Fibroblast of skin of left biceps (primary cell): ENCODE data around the gene SUN5.
"Not testable (repeated sequence)": the region's sequence is repeated elsewhere in the genome, so short reads cannot be mapped to it uniquely, and the experiment has no call there.

Experiments
- DNase-seq, 2 experiments: peaks; one replicate each; pipeline ENCODE4 v3.0.0-alpha.2; 2013; ENCODE audit warnings: low read depth in 2 of 2

Gene SUN5

DNA sequence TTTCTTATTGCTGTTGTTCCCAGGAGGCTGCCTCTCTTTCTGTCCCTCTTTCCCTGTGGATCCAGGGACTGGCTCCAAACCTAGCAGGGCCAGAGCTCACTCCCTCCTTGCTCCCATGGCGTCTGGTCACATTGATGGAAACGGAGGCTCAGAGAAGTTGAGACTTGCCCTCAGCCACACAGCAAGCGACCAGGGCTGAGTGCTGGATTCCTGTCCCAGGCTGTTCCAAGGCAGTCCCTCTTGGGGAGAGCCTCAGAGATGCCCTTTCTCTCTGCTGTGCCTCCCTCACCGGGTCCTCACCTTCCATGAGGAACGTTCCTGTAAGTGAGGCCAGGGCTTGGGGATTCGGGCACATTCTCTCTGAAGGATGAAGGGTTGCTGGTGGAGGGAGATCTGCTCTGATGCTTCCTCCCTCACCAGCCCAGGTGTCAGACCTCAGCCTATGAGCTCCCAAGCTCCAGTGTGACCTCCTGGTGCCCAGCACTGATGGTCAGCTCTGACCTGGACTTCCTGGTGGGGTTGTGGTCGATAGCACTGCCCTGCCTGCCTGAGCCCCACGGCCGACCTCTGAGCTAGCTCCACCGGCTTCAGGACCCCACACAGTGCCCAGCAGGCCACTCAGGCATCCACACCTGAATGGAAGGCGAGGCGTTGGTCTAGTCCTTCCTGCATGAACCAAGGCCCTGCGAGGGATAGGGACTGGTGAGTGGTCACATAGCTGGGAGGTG is 26.8 kb downstream of the SUN5 start:
- no peak for DNase-seq

- DNase-seq: no peak
Observed at GRCh38 chr20:32976746-32977145, 27.5 kb downstream of the SUN5 start.

DNA sequence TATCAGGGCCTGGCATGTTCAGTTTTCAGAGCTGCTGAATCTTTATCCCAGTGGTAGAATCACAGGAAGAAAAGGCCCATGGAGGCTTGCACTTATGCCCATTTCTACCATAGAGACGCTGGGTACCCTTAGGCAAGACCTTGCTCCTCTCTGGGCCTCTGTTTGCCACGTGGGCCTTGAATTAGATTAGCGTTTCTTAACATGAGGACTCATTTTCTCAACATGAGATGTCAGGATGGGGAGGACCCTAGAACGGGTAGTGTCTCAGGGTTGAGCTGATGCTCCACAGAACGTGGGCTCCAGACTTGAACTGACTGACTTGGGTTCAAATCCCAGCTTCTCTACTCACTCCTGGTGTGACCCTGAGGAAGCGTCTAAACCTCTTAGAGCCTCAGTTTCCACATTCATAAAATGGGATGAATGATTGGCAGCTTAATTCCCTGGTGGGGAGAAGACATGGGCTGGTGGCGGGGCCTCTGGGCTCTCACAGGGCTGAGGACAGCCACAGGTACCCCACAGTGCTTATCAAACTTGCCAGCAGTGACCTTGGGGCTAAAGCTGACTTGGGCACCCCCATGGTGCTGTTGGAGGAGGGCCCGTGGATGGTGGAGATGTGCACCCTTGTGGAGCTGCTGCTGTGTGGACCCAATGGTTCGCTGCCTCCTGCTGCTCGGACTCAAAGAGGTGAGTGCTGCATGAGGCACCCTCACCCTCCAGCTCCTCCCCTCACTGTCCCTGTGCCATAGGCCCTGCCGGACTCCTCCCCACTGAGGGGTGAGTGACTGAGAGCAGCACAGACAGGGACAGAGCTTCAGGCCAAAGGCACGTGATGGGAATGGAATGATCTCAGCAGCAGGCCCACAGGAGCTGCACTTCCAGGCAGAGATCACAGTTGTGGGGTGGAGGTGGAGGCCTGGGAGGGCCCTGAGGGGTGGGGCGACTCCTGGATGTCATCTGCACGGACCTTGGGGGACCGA is 28.2 kb downstream of the SUN5 start:
- DNase-seq: no peak

GRCh38 chr20:32975121-32975520 is 29.1 kb downstream of the SUN5 start:
- not testable (repeated sequence) for DNase-seq

GRCh38 chr20:32974204-32975064 is 29.8 kb downstream of the SUN5 start:
- DNase-seq: not testable (repeated sequence)

GRCh38 chr20:32973077-32973717 is 31.0 kb downstream of the SUN5 start:
- no peak for DNase-seq

DNA sequence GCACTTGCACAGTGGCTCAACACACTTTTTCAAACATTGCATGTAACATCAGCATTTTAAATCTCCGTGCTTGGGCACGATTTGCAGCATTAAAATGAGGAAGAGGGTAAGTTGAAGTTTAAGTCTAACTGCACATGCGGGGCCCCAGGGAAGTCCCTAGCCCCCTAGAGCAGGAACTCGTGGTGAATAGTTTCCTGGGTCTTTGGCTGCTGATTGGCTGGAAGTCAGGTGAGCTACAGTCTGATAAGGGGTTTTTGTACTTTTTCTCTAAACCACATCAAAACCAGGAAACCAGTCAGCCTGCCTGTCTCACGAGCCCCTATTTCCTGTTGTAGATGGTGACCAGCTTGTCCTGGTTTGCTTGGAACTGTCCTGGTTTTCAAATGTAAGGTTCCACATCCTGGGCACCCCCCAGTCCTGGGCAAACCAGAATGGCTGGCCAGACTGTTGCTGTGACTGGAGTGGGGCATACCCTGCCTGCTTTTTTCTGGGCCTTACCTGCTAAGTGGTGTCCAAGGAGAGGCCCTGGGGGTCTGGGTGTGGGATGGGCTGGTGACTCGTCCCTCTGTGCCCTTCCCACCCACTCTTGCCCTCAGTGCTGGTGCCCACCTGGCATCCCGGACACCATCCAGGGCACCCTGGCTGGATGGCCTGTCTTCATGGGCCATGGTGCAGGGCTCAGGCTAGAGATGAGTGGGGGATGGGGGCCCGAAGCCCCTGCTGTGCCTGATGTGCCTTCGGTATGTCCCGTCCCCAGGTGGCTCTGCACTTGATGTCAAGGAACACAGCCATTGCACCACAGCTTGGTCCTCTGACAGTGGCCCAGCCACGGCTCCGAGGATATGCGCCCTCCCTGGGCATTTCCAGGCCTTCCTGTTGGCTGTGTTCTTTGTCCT is 31.8 kb downstream of the SUN5 start:
- DNase-seq: no peak

DNA sequence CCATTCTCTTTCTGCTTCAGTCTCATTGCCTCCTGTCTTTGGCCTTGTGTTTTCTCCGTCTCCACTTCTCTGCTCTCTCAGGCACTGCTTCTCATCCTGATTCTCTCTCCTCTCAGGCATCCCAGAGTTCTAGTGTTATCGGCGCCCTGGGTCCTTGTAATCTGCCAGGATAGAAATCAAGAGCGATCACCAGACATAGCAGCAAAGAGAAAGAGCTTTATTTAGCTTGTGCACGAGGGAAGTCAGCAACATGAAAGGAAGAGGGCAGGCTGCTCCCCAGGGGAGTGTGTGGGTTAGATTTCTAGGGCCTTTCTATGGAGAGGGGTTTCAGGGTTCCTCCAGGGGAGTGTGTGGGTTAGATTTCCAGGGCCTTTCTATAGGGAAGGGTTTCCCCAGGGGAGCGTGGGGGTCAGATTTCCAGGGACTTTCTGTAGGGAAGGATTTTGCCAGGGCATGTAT is 32.5 kb downstream of the SUN5 start:
- no peak for DNase-seq

- no peak for DNase-seq
Observed at GRCh38 chr20:32970973-32971300, 33.3 kb downstream of the SUN5 start.

GRCh38 chr20:32970115-32970972 is 33.9 kb downstream of the SUN5 start:
- no peak for DNase-seq

- no peak for DNase-seq
Observed at GRCh38 chr20:32969356-32970114, 34.7 kb downstream of the SUN5 start.

GRCh38 chr20:32968478-32969241 is 35.6 kb downstream of the SUN5 start:
- DNase-seq: no peak

DNA sequence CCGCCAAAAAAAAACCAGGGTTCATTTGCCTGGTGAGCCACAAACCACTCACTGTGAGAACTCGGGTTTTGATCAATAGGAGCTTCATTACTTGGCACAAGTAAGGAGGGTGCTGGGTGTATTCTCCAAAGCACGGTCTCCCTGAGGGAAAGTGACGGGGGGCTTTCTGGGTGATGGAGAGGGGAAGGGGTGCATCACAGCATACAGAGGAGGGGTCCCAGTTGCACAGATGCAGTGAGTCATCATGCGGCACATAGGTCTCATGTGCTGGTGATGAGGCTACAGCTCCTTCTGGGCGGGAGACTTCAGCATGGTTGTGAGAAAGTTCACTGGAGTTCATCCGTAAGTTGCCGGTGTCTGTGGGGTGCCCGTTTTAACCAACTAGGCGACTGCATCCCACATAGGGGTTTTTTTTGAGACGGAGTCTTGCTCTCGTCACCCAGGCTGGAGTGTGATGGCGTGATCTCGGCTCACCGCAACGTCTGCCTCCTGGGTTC is 36.2 kb downstream of the SUN5 start:
- no peak for DNase-seq

- DNase-seq: no peak
Observed at GRCh38 chr20:32966881-32967781, 37.1 kb downstream of the SUN5 start.

DNA sequence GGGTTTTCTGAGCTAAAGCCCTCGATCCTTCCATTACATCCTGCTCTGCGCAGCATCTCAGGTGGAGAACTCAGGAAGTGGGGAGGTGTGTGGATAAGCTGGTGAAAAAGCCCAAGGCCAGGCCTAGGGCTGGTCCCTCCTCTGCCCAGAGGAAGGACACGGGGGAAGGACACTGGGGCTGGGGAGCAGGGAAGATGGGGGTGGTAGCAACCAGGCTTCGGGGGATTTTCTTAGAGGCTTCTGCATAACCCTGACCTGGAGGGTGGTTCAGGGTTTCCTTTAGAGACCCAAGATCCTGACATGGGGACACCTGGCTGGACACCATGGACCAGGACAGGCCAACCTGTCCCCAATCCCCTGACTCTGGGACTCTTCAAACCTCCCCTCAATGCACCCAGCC is 37.9 kb downstream of the SUN5 start:
- no peak for DNase-seq

DNA sequence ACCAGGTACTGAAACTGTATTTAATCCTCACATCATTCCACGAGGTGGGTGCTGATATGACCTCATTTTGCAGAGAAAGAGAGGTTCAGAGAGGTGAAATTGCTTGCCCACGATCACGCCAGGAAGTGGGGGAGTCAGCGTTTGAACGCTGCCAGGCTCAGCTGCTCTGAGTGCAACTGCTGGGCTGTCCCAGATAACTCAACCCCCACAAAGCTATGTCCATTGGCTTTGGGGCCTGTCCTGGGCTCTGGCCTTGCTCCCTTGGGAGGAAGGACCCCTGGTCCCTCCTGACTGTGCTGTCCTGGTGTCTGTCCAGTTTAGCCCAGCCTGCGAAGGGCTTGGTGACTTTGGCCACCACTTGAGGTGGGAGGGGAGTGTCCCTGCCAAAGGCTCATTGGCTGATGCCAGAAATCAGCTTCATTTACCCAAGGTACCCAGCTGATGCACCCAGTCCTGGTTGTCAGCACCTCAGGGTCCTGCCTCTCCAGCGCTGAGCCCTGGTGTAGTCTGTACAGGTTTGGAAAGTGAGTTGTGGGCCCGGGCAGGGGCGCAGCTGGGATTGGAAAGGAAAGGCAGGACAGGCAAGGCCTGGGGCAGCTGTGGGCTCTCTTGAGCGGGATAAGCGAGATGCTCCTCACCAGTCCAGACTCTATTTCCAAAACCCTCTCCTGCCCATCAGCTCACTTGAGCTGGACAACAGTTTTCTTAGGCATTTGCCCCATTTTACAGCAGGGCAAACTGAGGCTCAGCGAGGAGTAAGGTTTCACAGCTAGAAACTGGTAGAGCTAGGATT is 38.5 kb downstream of the SUN5 start:
- DNase-seq: no peak
